NCI-H446 (cell line): ENCODE results near the gene EYS.
A peak's percentile ranks its signal among the peaks of the same experiment; 100 is the strongest.
"Not testable (repeated sequence)": the region's sequence is repeated elsewhere in the genome, so short reads cannot be mapped to it uniquely, and the experiment has no call there.

ENCODE experiments used
- DNase-seq, 2 experiments: peaks; one replicate each; lab custom pipeline; 2025; lab: John Stamatoyannopoulos, UW

EYS gene

DNA sequence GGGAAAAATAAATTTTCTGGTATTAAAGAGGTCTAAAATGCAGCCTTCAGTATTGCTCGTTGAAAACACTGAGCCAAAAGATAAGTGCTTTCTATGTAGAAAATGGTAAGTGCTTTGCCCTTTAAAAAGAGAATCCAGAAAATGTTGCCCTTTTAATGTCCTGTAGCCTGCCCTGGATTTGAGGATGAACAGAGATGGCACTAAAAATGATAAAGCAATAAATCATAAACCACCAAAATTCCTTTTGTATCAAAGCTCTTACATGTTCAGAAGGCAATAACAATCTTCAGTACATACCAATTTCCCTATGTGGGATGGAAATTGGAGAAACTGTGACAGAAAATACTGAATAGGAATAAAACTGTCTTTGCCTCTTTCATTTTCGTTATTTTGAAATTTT, 1665.7 kb downstream of the EYS start:
- DNase-seq: no peak

DNA sequence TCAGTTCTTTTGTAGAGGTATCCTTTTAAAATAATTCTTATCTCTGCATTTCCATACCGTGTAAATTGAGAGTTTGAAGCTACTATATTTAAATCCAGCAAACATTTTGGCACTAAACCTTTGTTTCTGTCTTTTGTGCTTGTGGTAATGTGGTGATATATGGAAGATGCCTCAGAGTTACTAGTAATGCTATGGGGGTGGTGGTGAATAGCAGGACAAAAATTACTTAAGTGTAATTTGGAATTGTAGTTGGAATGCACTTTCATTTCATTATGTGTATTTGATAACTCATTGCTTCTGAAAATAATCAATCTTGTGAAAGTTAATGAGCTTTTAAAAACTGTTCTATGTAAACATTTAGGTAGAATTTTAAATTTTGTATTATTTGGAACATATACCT, 1666.9 kb downstream of the EYS start:
- DNase-seq: no peak

DNA sequence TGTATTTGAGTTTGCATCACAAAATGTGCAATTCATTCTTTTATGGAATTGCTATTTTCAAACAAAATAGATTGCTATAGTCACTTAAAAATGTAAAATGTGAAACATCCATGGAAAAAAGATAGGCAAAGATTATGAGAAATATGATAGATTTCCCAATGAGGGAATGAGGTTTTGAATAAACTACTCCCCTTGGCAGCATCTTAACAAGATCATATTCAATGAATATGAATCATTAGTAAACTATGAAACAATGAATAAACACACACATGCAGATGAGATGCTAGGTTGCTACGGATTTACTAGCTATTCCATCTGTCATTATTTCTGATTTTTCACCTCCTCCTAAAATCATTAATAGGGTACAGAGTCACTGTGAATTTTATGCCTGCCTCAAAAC, 1669.6 kb downstream of the EYS start:
- DNase-seq: no peak

DNA sequence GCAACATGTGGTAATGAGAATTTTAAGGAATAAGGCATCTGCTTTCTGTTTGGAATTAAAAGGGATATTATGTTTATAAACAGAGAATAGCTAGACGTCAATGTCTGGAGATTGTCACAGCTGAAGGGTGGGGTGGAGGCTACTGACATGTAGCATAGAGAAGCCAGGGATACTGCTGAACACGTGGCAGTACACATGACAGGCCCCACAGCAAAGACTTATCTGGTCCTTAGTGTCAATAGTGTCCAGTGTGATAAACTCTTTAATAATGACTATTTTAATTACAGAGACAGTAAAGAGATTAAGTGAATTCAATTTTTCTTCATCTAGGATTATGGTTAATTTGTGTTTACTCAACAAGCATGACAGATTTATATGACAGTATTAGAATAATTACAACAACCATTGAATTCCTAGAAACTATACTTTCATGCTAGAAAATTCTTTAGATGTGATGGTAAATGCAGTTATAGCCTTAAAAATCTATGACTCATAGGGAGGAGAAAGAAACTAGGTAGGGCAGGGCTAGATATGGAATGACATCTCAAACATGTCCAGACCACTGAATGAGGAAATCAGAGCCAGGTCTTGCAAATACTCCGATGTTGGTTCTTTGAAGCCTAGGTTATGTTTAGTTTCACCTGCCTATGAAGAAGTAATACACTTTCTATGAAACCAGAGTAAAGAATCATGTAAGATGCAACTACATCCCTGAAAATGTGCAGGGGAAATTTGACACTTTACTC, 1671.9 kb downstream of the EYS start:
- DNase-seq: no peak

DNA sequence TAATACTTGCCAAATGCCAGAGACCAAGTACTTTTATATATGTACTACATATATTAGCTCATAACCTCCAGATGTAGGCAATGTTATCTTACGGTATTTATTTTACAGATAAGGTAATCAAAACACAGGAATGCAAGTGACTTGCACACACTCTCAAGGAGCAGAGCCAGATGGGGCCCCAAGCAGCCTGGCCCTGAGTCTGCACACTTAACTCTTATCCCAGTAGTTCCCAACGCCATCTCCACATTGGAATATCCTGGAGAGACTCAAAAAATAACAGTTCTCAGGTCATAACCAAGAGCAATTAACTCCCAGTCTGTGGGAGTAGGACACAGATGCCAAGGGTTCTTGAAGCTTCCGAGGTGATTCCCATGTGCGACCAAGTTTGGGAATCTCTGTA, 1672.7 kb downstream of the EYS start:
- DNase-seq: no peak

DNA sequence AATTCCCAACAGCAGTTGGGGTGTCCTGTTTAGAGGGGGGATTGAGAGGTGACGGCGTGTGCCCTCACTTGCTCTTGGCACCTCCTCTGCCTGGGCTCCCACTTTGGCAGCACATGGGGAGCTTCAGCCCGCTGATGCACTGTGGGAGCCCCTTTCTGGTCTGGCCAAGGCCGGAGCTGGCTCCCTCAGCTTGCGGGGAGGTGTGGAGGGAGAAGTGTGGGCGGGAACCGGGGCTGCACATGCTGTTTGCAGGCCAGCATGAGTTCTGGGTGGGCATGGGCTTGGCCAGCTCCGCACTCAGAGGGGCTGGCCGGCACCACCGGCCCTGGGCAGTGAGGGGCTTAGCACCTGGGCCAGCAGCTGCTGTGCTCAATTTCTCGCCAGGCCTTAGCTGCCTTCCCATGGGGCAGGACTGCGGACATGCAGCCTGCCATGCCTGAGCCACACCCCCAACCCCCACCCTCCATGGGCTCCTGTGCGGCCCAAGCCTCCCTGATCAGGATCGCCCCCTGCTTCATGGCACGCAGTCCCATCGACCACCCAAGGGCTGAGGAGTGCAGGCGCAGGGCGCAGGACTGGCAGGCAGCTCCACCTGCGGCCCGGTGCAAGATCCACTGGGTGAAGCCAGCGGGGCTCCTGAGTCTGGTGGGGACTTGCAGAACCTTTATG, 1675.9 kb downstream of the EYS start:
- DNase-seq: not testable (repeated sequence)

DNA sequence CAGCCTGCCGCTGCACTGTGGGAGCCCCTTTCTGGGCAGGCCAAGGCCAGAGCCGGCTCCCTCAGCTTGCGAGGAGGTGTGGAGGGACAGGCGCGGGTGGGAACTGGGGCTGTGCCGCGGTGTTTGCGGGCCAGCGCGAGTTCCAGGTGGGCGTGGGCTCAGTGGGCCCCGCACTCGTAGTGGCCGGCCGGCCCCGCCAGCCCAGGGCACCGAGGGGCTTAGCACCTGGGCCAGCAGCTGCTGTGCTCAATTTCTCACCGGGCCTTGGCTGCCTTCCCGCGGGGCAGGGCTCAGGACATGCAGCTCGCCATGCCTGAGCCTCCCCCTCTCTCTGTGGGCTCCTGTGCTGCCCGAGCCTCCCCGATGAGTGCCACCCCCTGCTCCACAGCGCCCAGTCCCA, 1683.3 kb downstream of the EYS start:
- no peak for DNase-seq

DNA sequence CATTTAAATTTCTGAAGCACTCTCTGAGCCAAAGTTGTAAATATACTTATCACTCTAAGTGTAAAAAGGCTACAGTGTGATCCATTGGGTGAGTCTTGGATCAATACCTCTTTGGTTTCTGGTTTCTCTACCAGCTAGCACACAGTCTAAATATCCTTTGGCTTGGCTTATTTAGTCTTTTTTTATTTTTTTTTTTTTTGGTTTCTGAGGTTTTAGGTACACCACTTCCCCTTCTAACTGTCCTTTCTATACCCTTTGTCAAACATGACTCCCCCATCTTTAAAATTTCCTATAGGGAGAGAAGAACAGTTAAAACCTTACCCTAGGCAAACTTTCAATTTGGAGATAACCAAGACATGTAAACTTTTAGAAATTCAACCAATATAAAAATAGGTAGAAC, 1692.4 kb downstream of the EYS start:
- no peak for DNase-seq

DNA sequence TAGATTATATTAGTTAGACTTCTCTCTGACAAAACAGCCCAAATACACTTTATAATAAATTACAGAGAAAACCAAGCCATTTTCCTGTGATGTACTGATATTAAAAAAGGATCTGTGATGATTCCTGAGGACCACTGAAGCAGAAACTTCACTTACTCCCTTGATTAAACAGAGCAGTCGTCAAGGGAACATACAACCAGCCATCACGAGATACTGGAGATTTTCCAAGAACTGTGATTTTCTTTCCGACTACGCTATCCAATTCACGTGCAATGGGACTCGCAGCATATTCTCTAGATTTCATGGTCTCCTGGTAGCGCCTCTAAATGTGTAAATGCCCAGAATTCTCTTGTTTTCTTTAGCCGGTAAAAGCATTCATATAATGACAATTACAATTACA, 1694.0 kb downstream of the EYS start:
- DNase-seq: peak; percentile 1 to 58

DNA sequence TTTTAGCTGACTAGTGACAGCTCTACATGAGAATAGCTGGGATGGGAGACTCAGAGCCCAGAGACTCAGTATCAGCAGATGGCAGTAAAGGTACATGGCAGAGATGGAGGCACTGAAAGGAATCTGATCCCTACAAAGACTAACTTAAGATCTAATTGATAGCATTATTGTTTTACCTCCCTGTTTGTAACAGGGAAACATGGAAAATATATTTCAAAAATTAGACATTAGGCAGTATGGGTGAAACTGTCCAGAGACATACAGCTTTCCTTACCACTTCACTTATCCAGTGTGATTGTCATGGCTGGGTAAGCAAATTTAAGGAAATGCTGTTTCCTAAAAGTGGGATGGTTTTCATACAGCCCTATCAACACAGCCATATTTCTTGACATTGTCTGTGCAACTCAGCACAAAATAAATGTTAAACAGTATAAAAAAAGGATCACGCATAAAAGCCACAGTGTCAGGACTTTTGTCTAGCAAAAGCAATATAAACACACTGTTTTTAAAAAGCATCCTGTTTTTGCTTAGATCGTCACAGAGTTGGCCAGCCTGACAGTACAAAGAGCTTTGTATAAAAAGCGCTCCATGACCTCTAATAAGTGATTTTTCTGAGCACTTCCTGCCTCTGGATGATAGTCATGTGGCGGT, 1694.5 kb downstream of the EYS start:
- DNase-seq: peak; percentile 23 to 67

DNA sequence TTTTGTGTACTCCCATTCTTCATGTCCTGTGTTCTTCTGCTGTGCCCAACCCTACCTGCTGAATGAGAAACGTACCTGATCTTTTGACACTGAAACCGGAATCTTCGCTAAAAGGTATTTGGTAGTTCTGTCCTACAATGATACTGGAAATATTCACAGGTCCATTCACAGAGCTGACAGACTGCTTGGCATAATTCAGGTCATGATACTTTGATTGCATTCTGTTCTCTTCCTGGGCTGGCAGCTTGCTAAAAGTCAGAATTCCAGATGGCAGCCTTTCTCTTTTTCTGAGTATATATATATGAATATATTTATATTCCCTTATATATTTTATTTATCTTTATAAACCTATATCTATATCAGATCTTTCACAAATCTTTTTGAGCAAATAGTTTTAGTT, 1696.4 kb downstream of the EYS start:
- DNase-seq: no peak

DNA sequence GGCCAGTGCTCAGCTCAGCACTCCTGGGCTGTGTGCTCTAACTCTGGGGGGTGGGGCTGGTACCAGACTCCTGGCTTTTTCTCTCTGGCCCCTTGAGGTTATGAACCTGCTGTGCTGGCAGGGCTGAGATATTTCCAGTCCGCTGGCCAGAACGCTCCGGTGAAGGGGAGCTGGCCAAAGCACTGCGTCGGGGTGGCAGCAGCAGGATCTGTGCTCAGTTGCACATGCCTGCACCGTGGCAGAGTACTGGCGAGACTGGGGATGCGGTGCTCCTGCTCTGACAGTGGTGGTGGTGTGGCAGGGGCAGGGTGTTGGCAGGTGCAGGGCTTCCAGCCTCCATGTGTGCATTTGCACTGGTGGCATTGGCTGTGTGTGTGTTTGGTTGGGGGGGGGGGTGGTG, 1697.0 kb downstream of the EYS start:
- DNase-seq: peak in 1 of 2 experiments; percentile 1

DNA sequence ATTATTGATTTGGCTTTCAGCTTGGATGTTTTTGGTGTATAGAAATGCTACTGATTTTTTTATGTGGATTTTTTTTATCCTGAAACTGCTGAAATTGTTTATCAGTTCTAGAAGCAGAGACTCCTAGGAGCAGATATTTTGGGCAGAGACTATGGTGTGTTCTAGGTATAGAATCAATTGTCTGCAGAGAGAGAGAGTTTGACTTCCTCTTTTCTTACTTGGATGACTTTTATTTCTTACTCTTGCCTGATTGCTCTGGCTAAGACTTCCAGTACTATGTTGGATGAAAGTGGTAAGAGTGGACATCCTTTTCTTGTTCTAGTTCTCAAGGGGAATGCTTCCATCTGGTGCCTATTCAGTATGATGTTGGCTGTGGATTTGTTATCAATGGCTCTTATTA, 1700.8 kb downstream of the EYS start:
- DNase-seq: no peak

DNA sequence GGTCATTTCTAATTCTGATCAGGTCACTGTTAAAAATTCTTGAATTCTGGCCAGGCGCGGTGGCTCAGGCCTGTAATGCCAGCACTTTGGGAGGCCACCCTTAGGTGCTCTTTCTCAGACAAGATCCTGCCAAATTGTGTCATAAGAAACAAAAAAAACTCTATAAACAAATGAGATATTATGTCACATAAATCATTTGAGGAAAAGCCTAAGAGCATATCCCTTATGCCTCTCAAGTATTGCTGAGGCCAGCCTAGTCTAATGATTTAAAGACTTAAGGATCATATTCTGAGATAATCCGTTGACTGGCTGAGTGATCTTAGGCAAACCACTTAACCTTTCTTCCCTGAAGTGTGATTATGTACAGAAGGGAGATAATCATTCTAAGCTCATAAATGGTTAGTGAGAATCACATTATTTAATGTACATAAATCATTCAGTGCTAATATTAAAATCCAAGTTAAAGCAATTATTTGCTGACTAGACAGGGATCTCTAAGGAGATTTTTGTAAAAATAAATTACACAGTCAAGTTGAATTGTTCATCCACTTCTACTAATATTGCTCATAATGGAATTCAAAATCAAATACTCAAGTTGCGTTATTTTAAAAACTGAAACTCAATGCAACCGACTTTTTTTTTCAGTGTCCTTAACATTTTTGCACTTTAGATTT, 1706.1 kb downstream of the EYS start:
- no peak for DNase-seq

DNA sequence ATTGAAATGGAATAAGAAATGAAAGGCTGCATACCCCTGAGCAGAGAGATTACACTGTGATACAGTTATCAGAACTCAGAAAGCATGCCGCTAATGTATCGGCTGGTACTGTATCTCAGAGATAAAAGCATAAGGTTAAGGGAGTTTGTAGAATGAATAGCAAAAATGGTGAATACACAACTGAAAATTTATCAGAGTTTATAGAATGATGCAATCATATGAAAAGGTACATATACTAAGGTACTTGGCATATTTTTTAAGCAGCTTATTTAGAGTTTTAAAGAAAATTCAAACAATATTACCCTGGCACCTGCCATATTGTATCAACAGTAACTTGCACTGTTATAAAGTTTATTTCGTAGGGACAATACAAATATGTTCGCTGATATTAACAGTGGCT, 1707.4 kb downstream of the EYS start:
- no peak for DNase-seq

DNA sequence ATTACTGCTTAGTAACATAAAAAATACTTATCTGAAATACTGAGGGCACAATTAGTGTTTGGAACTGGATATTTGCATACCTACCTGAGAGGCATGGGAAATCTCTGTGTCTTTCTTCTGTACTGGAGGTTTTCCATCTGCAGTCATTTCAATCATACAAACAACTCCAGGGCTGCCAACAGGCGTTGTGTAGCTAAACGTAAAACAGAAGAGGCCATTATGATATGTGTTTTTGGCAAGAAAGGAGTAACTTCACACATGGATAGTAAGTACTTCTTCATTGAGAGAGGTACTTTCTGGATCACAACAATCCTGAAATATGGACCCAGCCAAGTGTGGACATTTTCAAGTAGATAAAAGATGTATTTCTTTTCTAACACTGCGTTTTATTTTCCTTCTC, 1708.0 kb downstream of the EYS start:
- peak; percentile 18 to 51 for DNase-seq

DNA sequence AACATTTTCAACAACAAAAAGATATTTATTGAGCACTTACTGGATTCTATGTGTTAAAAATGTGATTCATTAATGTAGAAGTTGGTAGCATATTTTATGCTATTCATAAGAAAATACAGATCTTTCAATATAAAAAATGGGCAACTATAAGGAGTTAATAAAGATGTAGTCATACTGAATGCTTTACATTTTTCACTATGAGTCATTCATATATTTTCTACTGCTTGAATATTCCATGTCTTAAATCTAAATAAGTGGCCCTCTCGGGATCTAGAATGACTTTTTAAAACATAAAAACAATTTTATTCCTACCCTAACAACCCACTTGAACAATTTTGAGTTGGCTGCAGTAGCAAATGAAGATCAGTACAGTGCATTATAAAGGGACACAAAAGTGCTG, 1709.3 kb downstream of the EYS start:
- no peak for DNase-seq

DNA sequence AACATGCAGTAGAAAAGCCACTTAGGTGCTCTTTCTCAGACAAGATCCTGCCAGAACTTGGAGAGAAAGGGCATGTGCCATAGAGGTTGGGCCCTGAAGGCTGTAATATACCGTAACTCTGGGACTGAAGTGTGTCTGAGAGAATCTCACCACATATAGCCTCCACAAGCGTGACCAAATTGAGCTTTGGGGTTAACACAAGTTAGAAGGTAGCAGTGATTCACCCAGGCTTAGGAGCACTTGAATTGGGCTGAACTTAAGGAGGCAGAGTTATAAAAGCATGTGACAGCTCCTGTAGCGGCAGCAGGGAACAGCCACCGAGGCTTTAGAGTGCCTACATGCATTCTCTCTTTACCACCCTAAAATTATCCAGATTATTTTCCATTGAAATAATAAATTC, 1709.8 kb downstream of the EYS start:
- no peak for DNase-seq

DNA sequence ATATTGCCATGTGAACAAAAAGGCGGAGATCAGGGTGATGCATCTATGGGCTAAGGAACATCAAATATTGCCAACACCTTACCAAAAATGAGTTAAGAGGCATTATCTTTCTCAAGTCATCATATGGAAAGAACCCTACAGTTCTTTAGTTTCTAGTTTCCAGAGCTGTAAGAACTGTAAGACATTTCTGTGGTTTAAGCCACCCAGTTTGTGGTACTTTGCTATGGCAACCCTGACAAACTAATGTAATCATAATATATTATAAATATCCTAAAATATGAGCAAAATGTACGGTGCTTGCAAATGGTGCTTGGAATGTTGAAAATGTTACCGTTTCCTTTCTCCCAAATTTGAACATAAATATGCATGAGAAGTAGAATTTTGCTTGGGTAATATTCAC, 1721.8 kb downstream of the EYS start:
- DNase-seq: no peak

DNA sequence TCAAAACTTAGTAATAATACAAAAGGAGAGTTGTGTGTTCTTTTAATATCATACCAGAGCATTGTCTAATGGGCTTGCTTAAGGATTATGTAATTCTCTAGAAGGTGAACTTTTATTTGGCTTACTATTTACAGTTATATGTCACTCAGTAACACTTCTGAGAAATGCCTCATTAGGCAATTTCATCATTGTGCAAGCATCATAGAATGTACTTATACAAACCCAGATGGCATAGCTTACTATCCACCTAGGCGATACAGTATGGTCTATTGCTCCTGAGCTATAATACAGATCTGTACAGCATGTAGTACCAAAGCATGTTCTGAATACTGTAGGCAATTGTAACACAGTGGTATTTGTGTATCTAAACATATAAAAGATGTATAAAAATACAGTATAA, 1731.3 kb downstream of the EYS start:
- DNase-seq: no peak

DNA sequence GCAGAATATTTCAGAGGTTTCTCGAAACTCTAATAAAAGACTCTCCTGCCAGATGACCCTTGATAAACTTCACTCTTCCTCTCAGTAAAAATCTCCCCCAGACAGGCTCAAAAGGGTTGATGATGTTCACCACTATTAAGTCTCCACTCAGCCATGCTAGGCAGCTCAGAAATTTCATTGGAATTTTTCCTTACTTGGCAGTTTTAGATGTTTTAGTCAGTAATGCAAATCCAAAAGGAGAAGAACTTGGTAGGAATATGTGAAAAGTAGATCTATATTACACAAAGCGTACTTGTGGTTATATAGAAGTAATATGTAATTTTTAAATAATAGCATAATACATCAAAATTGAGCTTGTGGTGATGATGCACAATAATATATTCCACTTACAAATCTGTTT, 1738.4 kb downstream of the EYS start:
- no peak for DNase-seq

DNA sequence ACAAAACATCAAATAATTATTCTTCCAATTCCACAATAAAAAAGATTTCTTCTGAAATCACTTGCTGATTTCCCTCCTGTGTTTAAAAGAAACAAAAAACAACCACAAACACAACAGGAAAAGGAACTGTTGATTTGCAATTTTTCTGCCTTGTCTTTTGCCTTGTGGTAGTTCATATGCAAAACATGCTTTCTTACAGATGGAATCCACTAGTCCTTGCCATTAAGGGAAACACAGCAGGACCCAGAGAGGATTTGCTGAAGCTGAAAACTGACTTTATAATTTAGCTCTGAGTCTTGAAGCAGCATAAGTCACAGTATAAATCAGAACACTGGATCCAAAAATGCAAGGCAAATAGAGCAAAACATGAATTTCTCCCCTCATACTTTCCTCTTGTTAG, 1742.7 kb downstream of the EYS start:
- no peak for DNase-seq

DNA sequence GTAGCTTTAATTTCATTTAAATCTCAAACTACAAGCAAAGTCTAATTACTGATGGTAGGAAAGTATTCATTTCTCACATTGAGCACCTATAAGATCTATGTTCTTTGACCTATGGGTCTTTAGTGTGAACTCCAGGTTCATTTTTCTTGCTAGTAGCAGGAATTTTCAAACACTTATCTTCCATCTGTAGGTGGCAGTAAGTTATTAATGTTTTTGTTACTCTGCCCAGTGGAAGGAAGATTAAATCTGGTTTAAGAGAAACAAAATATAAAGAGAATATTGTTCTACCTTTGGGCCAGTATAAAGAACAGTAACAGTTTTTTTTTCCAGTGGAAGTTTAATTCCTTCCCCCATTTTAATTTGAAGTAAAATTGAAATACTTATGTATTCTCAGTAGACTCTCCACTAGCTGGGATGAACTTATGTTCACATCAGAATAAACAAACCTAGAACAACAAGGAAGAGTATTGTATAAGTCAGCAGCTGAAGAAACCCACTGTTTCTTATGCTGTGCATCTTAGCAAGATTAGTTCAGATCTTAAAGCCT, 1743.2 kb downstream of the EYS start:
- DNase-seq: peak in 1 of 2 experiments; percentile 4
